ENCODE results near the gene CNRIP1.
"Not testable (repeated sequence)": the region's sequence is repeated elsewhere in the genome, so short reads cannot be mapped to it uniquely, and the experiment has no call there.

Gene CNRIP1

GRCh38 chr2:68319398-68320117 lies at the start of gene CNRIP1:
Gene CNRIP1, minus strand, starts transcription at chr2:68319949. Its CDS starts 549 bp downstream, at chr2:68319400.
- peak; percentile 55 for DNase-seq

GRCh38 chr2:68369337-68369734 lies 49.6 kb upstream of the CNRIP1 start:
- DNase-seq = no peak

GRCh38 chr2:68368654-68369336 lies 49.0 kb upstream of the CNRIP1 start:
- DNase-seq = no peak

- no peak for DNase-seq
These were observed 48.4 kb upstream of the CNRIP1 start for GRCh38 chr2:68367953-68368653.

- DNase-seq = no peak
These were observed 46.4 kb upstream of the CNRIP1 start for GRCh38 chr2:68366083-68366560.

GRCh38 chr2:68365087-68365486 lies 45.3 kb upstream of the CNRIP1 start, which contains the start of gene PLEK:
Gene PLEK, plus strand, starts transcription at chr2:68365282. Its CDS starts 70 bp downstream, at chr2:68365352.
- no peak for DNase-seq

GRCh38 chr2:68363721-68364120 lies 44.0 kb upstream of the CNRIP1 start:
- no peak for DNase-seq

- no peak for DNase-seq
These were observed 43.0 kb upstream of the CNRIP1 start for GRCh38 chr2:68362749-68363148.

GRCh38 chr2:68362069-68362468 lies 42.3 kb upstream of the CNRIP1 start:
- peak; percentile 6 for DNase-seq

GRCh38 chr2:68359889-68360288 lies 40.1 kb upstream of the CNRIP1 start:
- no peak for DNase-seq

GRCh38 chr2:68357605-68358337 lies 38.0 kb upstream of the CNRIP1 start:
- DNase-seq = peak; percentile 3

GRCh38 chr2:68356599-68357239 lies 37.0 kb upstream of the CNRIP1 start:
- no peak for DNase-seq

GRCh38 chr2:68352651-68353391 lies 33.1 kb upstream of the CNRIP1 start:
- no peak for DNase-seq

GRCh38 chr2:68351997-68352396 lies 32.2 kb upstream of the CNRIP1 start:
- DNase-seq = no peak

- not testable (repeated sequence) for DNase-seq
These were observed 29.3 kb upstream of the CNRIP1 start for GRCh38 chr2:68349091-68349490.

GRCh38 chr2:68345129-68345875 lies 25.6 kb upstream of the CNRIP1 start:
- no peak for DNase-seq

- no peak for DNase-seq
These were observed 24.3 kb upstream of the CNRIP1 start for GRCh38 chr2:68344031-68344430.

- no peak for DNase-seq
These were observed 22.7 kb upstream of the CNRIP1 start for GRCh38 chr2:68342470-68342869.

GRCh38 chr2:68341583-68341982 lies 21.8 kb upstream of the CNRIP1 start:
- no peak for DNase-seq

- no peak for DNase-seq
These were observed 21.2 kb upstream of the CNRIP1 start for GRCh38 chr2:68341062-68341329.

Measured in NCI-H1105 (cell line).